AG04449 (cell line): ENCODE results near the gene BRD9.

ENCODE experiments used
- CTCF ChIA-PET: fragments of 350-600 bp; formaldehyde crosslinking; extraction: SDS; loops from one replicate; lab custom pipeline; 2021; ENCODE audit warnings: antibody characterized with exemption; lab: Yijun Ruan, JAX
- POLR2A ChIA-PET: fragments of 400-600, 350-600 bp; formaldehyde crosslinking; extraction: SDS; loops from one replicate; lab custom pipeline; 2020; ENCODE audit warnings: antibody characterized with exemption, inconsistent platforms; lab: Yijun Ruan, JAX
- DNase-seq: peaks from one replicate; pipeline ENCODE4 v3.0.0-alpha.2; 2010; ENCODE audit warnings: low read depth, low spot score
- H3K4me3 ChIP-seq: 2 replicates; pipeline ENCODE4 v1.5.1; 2011; ENCODE audit warnings: low read depth, mild to moderate bottlenecking, control low read depth, low read length
- TF ChIP-seq, protein P1 (sequence below): IDR thresholded peaks from one replicate; pipeline ENCODE4 v1.5.1; 2011; ENCODE audit warnings: mild to moderate bottlenecking, moderate library complexity, low read length, control low read depth, inconsistent platforms; ENCODE audit not compliant: insufficient read depth; ENCODE audit errors: missing control alignments

The BRD9 gene

DNA sequence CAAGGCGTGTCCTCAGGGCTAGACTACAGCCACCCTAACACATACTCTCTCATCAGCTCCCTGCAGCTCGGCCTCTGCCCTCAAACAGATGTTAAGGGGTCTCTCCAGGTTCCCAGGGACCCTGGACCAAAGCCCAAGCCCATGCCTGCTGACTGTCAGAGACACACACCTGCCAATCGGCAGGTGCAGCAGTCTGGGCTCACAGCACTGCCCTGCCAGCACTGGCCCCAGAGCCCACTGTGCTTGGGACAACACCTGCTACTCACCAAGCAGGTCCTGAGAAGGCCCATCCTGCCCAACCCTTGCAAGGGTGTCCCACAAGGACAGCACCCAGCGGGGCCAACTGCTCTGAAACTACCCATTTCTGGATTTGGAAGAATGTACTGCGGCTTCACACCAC is 21.6 kb downstream of the BRD9 start:
- H3K4me3 ChIP-seq = no peak overlapping the region
- TF ChIP-seq, protein P1, sequence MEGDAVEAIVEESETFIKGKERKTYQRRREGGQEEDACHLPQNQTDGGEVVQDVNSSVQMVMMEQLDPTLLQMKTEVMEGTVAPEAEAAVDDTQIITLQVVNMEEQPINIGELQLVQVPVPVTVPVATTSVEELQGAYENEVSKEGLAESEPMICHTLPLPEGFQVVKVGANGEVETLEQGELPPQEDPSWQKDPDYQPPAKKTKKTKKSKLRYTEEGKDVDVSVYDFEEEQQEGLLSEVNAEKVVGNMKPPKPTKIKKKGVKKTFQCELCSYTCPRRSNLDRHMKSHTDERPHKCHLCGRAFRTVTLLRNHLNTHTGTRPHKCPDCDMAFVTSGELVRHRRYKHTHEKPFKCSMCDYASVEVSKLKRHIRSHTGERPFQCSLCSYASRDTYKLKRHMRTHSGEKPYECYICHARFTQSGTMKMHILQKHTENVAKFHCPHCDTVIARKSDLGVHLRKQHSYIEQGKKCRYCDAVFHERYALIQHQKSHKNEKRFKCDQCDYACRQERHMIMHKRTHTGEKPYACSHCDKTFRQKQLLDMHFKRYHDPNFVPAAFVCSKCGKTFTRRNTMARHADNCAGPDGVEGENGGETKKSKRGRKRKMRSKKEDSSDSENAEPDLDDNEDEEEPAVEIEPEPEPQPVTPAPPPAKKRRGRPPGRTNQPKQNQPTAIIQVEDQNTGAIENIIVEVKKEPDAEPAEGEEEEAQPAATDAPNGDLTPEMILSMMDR = no peak
- POLR2A ChIA-PET = no interaction called here
- DNase-seq = no peak
- CTCF ChIA-PET = no interaction called here

DNA sequence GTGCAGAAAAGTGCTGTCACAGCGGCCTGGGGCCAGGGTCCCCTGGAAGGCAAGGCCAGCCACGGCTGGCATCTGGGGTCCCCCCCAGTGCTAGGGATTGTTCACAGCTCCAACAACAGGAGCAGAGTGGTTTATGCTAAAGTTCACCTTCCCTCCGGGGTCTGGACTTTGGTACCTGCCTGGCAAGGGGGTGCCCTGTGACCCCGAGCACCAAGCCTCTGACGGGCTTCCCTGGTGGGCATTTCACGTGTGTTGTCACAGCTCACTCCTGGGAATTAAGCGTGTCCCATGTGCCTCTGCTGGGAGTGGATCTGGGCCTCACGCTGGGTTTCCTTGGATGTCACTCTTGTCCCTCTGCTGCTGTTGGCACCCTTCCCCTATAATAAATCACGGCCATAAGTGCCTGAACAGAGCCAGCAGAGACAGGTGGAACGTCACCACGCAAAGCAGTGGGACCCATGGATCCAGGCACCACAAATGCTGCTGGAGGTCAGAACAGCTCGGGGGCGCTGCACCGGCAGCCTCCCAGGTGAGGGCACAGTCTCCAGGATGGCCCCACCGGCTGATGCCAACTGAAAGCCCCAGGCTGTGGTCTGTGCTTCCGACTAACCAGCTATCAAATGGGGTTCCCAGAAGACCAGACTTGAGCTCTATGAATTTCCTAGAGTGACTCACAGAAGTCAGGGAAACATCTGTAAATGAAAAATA is 24.0 kb downstream of the BRD9 start:
- TF ChIP-seq, protein P1 = no peak
- no peak overlapping the region for H3K4me3 ChIP-seq
- DNase-seq = no peak
- POLR2A ChIA-PET = no interaction called here
- CTCF ChIA-PET = no interaction called here

DNA sequence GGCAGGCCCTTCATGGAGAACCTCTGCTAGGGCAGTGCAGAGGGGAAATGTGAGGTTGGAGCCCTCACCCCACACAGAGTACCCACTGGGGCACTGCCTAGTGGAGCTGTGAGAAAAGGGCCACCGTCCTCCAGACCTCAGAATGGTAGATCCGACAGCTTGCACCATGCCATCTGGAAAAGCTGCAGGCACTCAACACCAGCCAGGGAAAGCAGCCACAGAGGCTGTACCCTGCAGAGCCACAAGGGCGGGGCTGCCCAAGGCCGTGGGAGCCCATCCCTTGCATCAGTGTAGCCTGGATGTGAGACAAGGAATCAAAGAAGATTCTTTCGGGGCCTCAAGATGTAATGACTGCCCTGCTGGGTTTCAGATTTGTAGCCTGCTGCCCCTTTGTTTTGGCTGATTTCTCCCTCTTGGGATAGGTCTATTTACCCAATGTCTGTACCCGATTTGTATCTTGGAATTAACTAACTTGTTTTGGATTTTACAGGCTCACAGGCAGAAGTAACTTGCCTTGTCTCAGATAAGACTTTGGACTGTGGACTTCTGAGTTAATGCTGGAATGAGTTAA is 25.2 kb downstream of the BRD9 start:
- no peak for DNase-seq
- no peak overlapping the region for H3K4me3 ChIP-seq
- TF ChIP-seq, protein P1 = no peak
- CTCF ChIA-PET = no interaction called here
- POLR2A ChIA-PET = no interaction called here

DNA sequence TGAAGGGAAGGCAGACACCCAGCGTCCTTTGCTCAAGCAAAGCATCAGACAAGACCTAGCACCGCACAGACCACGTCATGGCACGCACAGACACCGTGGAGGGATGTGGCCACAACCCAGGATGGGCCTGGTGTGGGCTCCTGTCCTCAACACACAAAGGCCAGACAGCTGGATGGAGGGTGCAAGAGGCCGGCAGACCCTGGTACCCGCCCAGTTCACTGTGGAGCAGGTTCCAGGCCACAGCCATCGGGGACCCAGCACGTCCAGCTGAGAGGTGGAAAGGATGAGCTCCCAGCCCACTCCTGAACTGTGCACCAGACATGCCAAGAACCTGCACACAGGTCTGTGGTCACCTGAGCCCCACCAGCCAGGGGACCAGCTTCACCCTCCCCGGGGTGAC is 26.8 kb downstream of the BRD9 start:
- CTCF ChIA-PET = no interaction called here
- POLR2A ChIA-PET = no interaction called here
- TF ChIP-seq, protein P1 = no peak
- DNase-seq = no peak
- no peak overlapping the region for H3K4me3 ChIP-seq

DNA sequence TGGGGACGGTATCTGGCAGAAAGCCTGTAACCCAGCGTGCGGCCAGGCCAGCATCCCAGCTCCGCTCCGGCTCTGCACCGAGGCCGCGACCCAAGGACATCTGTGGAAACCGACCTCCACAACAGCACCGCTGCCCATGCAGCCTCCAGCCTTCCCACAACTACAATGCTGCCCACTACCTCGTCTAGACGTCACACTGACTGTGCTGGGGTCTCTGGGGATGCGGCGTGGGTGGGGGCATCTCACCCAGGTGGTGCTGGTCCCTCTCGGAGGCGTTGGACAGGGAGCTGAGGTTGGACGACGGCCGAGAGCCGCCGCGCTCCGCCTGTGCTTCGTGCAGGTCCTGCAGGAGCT is 27.5 kb downstream of the BRD9 start:
- no peak overlapping the region for H3K4me3 ChIP-seq
- DNase-seq = no peak
- TF ChIP-seq, protein P1 = no peak
- CTCF ChIA-PET = no interaction called here
- POLR2A ChIA-PET = no interaction called here

DNA sequence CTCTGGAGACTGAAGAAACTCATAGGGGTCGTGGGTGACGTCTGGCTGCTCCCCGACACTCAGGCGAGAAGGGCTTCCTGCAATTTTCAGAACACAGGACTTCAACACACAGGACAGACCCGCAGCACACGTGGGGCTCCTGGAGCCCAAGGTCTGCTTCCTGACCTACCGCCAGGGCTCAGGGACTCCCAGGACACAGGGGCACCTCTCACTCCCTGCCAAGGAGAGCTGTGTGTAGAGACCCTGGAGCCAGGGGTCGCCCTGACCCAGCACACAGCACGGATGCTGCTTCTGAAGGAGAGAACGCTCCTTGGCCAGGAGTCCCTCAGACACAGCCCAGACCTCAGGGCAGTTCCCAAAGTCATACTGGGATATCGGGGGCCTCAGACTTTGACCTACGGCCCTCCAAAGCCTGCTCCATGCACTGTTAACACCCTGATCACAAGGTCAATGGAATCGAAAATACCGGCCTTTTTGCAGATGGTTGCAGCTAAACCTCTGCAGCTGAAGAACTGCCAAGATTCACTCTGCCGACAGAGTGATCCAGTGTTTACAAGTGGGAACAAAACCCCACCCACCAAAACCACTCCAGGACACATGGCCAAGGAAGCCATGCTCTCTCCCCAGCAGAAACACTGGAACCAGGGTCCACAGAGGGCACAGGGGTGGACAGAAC is 28.0 kb downstream of the BRD9 start:
- ChIA-PET CTCF (no interaction called here), POLR2A (no interaction called here)
- TF ChIP-seq, protein P1 = no peak
- no peak overlapping the region for H3K4me3 ChIP-seq
- no peak for DNase-seq
